WTC11 (cell line): ENCODE measurements around the gene LGALS7. TPM values are rescaled to one million over a fixed set of nuclear protein-coding genes. Genes with fewer than 3 reads are reported as not detected.

ENCODE experiments used
- ATAC-seq: fragments of 200-7000 bp; cut with Tn5 transposase; 2 replicates; pipeline ENCODE4 v1.10.0; 2021; ENCODE audit warnings: mild to moderate bottlenecking, moderate library complexity
- CTCF ChIA-PET: fragments of 300-600 bp; sonication (Branson Sonifier 250); formaldehyde crosslinking; loops from one replicate; lab custom pipeline; 2021; ENCODE audit warnings: antibody characterized with exemption; lab: Charles Lee
- POLR2A ChIA-PET: fragments of 350-600 bp; sonication (Branson Sonifier 250); formaldehyde crosslinking; loops from one replicate; lab custom pipeline; 2021; ENCODE audit warnings: antibody characterized with exemption; lab: Charles Lee
- DNase-seq: peaks from one replicate; pipeline ENCODE4 v3.0.0; 2021; ENCODE audit warnings: low spot score
- H3K27ac Mint-ChIP-seq: 2 replicates; pipeline ENCODE4 v1.8.0; 2021; ENCODE audit warnings: mixed read lengths
- H3K27me3 Mint-ChIP-seq: 2 replicates; pipeline ENCODE4 v1.8.0; 2021; ENCODE audit warnings: low read depth, mild to moderate bottlenecking, moderate library complexity, mixed read lengths
- H3K36me3 Mint-ChIP-seq: 2 replicates; pipeline ENCODE4 v1.8.0; 2021; ENCODE audit warnings: mixed read lengths
- H3K4me1 Mint-ChIP-seq: 2 replicates; pipeline ENCODE4 v1.8.0; 2022; ENCODE audit warnings: mixed read lengths
- H3K4me3 Mint-ChIP-seq: 2 replicates; pipeline ENCODE4 v1.8.0; 2021; ENCODE audit warnings: mild to moderate bottlenecking, moderate library complexity, mixed read lengths
- H3K9me3 Mint-ChIP-seq: 2 replicates; pipeline ENCODE4 v1.8.0; 2021; ENCODE audit warnings: mixed read lengths
- CTCF ChIP-seq: fragments of 200-600 bp; IDR thresholded peaks from 2 replicates; pipeline ENCODE4 v1.8.0; 2022; ENCODE audit warnings: antibody characterized with exemption
- E2F1 ChIP-seq: sonication (generic); formaldehyde crosslinking; IDR thresholded peaks from 2 replicates; pipeline ENCODE4 v1.8.0; 2022; ENCODE audit warnings: mild to moderate bottlenecking, missing genetic modification reagents
- E2F4 ChIP-seq: sonication (generic); formaldehyde crosslinking; IDR thresholded peaks from 2 replicates; pipeline ENCODE4 v1.8.1; 2022; ENCODE audit warnings: low read depth, mild to moderate bottlenecking, moderate library complexity, missing genetic modification reagents, borderline replicate concordance
- MXD4 ChIP-seq: fragments of 250-450 bp; sonication (Bioruptor Pico); IDR thresholded peaks from 2 replicates; pipeline ENCODE4 v1.8.0; 2021; ENCODE audit warnings: mild to moderate bottlenecking, moderate library complexity, borderline replicate concordance
- NFE2L1 ChIP-seq: sonication (generic); formaldehyde crosslinking; IDR thresholded peaks from 2 replicates; pipeline ENCODE4 v1.8.1; 2023; ENCODE audit warnings: missing genetic modification reagents
- OVOL2 ChIP-seq: fragments of 250-450 bp; sonication (Bioruptor Pico); IDR thresholded peaks from 2 replicates; pipeline ENCODE4 v1.9.0; 2021; ENCODE audit warnings: mild to moderate bottlenecking, borderline replicate concordance
- RELA ChIP-seq: sonication (generic); formaldehyde crosslinking; IDR thresholded peaks from 2 replicates; pipeline ENCODE4 v1.8.1; 2022; ENCODE audit warnings: missing genetic modification reagents, mild to moderate bottlenecking, borderline replicate concordance
- SMAD3 ChIP-seq: sonication (generic); formaldehyde crosslinking; IDR thresholded peaks from 2 replicates; pipeline ENCODE4 v1.8.0; 2022; ENCODE audit warnings: missing genetic modification reagents, mild to moderate bottlenecking, borderline replicate concordance
- SOX15 ChIP-seq: fragments of 250-450 bp; sonication (Bioruptor Pico); IDR thresholded peaks from 2 replicates; pipeline ENCODE4 v1.9.0; 2021; ENCODE audit warnings: mild to moderate bottlenecking
- TEAD4 ChIP-seq: sonication (generic); formaldehyde crosslinking; IDR thresholded peaks from 2 replicates; pipeline ENCODE4 v1.8.0; 2022; ENCODE audit warnings: mild to moderate bottlenecking, missing genetic modification reagents
- TP53 ChIP-seq: sonication (generic); formaldehyde crosslinking; IDR thresholded peaks from 2 replicates; pipeline ENCODE4 v1.8.1; 2023; ENCODE audit warnings: mild to moderate bottlenecking, missing genetic modification reagents
- ZBTB43 ChIP-seq: sonication (generic); formaldehyde crosslinking; IDR thresholded peaks from 2 replicates; pipeline ENCODE4 v1.8.1; 2023; ENCODE audit warnings: mild to moderate bottlenecking, missing genetic modification reagents
- ZNF232 ChIP-seq: sonication (generic); formaldehyde crosslinking; IDR thresholded peaks from 2 replicates; pipeline ENCODE4 v1.8.0; 2022; ENCODE audit warnings: mild to moderate bottlenecking, missing genetic modification reagents
- ZNF263 ChIP-seq: sonication (generic); formaldehyde crosslinking; IDR thresholded peaks from 2 replicates; pipeline ENCODE4 v1.8.1; 2022; ENCODE audit warnings: low read depth, mild to moderate bottlenecking, moderate library complexity, missing genetic modification reagents
- ZNF396 ChIP-seq: fragments of 250-450 bp; sonication (Bioruptor Pico); IDR thresholded peaks from 2 replicates; pipeline ENCODE4 v1.8.0; 2021; ENCODE audit warnings: mild to moderate bottlenecking, moderate library complexity, borderline replicate concordance
- total RNA-seq: library from RNA; stranded (reverse); gene quantifications from 3 replicates; pipeline ENCODE4 v1.2.3, GENCODE V29; 2021

The LGALS7 gene
- total RNA-seq, 1 experiment from 2014 or later, result 2.3 TPM

- no peak for TF ChIP-seq CTCF
- TF ChIP-seq NFE2L1 (CRISPR knock-in tag), result no peak
- no peak for TF ChIP-seq E2F1 (CRISPR knock-in tag)
- no peak for TF ChIP-seq ZNF396
Observed at GRCh38 chr19:38742906-38743305, 30.4 kb downstream of the LGALS7 start (continued).

GRCh38 chr19:38742296-38742695, 31.0 kb downstream of the LGALS7 start:
- CTCF ChIA-PET, result interaction anchor here (0.6 to 1.3 kb wide), 4 partner anchors 9 to 61 kb away, joined by 3 to 9 read pairs (median 4); no protein-coding TSS in a partner anchor
- no peak for DNase-seq
- Mint-ChIP-seq H3K9me3 (peaks cover 3% of the 10 kb centered on the region), H3K36me3 (peaks cover 2% of the 10 kb centered on the region; the same call in 1 of the 2 replicates), H3K4me3 (no peak overlapping the region), H3K4me1 (peaks cover 6% of the 10 kb centered on the region), H3K27me3 (peaks cover 24% of the 10 kb centered on the region), H3K27ac (no peak overlapping the region)
- TF ChIP-seq TEAD4 (CRISPR knock-in tag), result no peak
- no peak for TF ChIP-seq ZNF232 (CRISPR knock-in tag)
- no peak for TF ChIP-seq OVOL2
- no peak for TF ChIP-seq ZBTB43 (CRISPR knock-in tag)
- no peak for TF ChIP-seq TP53 (CRISPR knock-in tag)
- no peak for ATAC-seq
- POLR2A ChIA-PET, result interaction anchor here (0.6 to 0.7 kb wide), 2 partner anchors 107 to 332 kb away, joined by 3 to 4 read pairs; no protein-coding TSS in a partner anchor

- H3K4me1 Mint-ChIP-seq, result peaks cover 6% of the 10 kb centered on the region
- ATAC-seq (no peak), DNase-seq (no peak)
- ChIA-PET POLR2A (interaction anchor here (0.7 kb wide), 1 partner anchor 107 kb away, joined by 3 read pairs; no protein-coding TSS in a partner anchor), CTCF (interaction anchor here (0.6 to 1.3 kb wide), 2 partner anchors 28 to 60 kb away, joined by 3 to 9 read pairs; no protein-coding TSS in a partner anchor)
- H3K36me3 Mint-ChIP-seq, result peaks cover 2% of the 10 kb centered on the region; the same call in 1 of the 2 replicates
- peaks cover 3% of the 10 kb centered on the region for H3K9me3 Mint-ChIP-seq
- TF ChIP-seq ZBTB43 (CRISPR knock-in tag), result no peak
- no peak for TF ChIP-seq SMAD3 (CRISPR knock-in tag)
- H3K27me3 Mint-ChIP-seq, result peaks cover 23% of the 10 kb centered on the region
- H3K4me3 Mint-ChIP-seq, result no peak overlapping the region
- H3K27ac Mint-ChIP-seq, result no peak overlapping the region
Observed at GRCh38 chr19:38741670-38742069, 31.6 kb downstream of the LGALS7 start.

- Mint-ChIP-seq H3K9me3 (peaks cover 3% of the 10 kb centered on the region), H3K4me3 (no peak overlapping the region), H3K36me3 (peaks cover 2% of the 10 kb centered on the region; the same call in 1 of the 2 replicates), H3K27ac (no peak overlapping the region), H3K4me1 (peaks cover 6% of the 10 kb centered on the region)
- POLR2A ChIA-PET, result no interaction called here
- no peak for TF ChIP-seq ZNF263
- no peak for TF ChIP-seq RELA (CRISPR knock-in tag)
- no peak for TF ChIP-seq E2F4 (CRISPR knock-in tag)
- TF ChIP-seq MXD4 (CRISPR knock-in tag), result no peak
- TF ChIP-seq SOX15, result no peak
- TF ChIP-seq, all 79 proteins: peak for 0
- H3K27me3 Mint-ChIP-seq, result peaks cover 23% of the 10 kb centered on the region
- ATAC-seq (no peak), DNase-seq (no peak)
- CTCF ChIA-PET, result no interaction called here
Observed at GRCh38 chr19:38740932-38741331, 32.4 kb downstream of the LGALS7 start.
